GM10847 (cell line): ENCODE results near the gene RPL10.

ENCODE experiments used
- POLR2A ChIP-seq: IDR thresholded peaks from 2 replicates; pipeline ENCODE4 v1.6.1; 2011; ENCODE audit not compliant: insufficient read length; ENCODE audit errors: extremely low read depth

The RPL10 gene

GRCh38 chrX:154370300-154371016 lies 27.7 kb upstream of the RPL10 start:
- no peak for TF ChIP-seq POLR2A

- TF ChIP-seq POLR2A: peak; percentile 99
Measured at GRCh38 chrX:154371017-154371788, 27.0 kb upstream of the RPL10 start.

- peak; percentile 9 for TF ChIP-seq POLR2A
Measured at GRCh38 chrX:154371789-154372300, 26.3 kb upstream of the RPL10 start.

- TF ChIP-seq POLR2A: no peak
Measured at GRCh38 chrX:154372612-154373022, 25.6 kb upstream of the RPL10 start.

GRCh38 chrX:154373340-154374306 lies 24.6 kb upstream of the RPL10 start:
- TF ChIP-seq POLR2A: no peak

GRCh38 chrX:154374313-154375155 lies 23.6 kb upstream of the RPL10 start, which contains the start of gene FLNA:
FLNA (minus strand) TSS chrX:154374634; CDS start chrX:154371245, 3,389 bp downstream.
- no peak for TF ChIP-seq POLR2A

- TF ChIP-seq POLR2A: no peak
Measured at GRCh38 chrX:154375156-154375504, 23.0 kb upstream of the RPL10 start.

- no peak for TF ChIP-seq POLR2A
Measured at GRCh38 chrX:154376774-154377173, 21.4 kb upstream of the RPL10 start.

- TF ChIP-seq POLR2A: peak; percentile 49
Measured at GRCh38 chrX:154378059-154378798, 19.9 kb upstream of the RPL10 start.

- peak; percentile 58 for TF ChIP-seq POLR2A
Measured at GRCh38 chrX:154378799-154379568, 19.2 kb upstream of the RPL10 start, which contains the start of gene EMD. EMD (plus strand) TSS chrX:154379295; CDS start chrX:154379485, 190 bp downstream.

- no peak for TF ChIP-seq POLR2A
Measured at GRCh38 chrX:154379569-154379951, 18.6 kb upstream of the RPL10 start.

GRCh38 chrX:154380153-154380552 lies 18.0 kb upstream of the RPL10 start:
- no peak for TF ChIP-seq POLR2A

- TF ChIP-seq POLR2A: no peak
Measured at GRCh38 chrX:154380787-154381186, 17.4 kb upstream of the RPL10 start.
